HL-60 (cell line): ENCODE data around the gene CCDC187.

ENCODE experiments used
- POLR2AphosphoS5 ChIP-seq: IDR thresholded peaks from 2 replicates; pipeline ENCODE4 v1.6.1; 2012; ENCODE audit warnings: low read depth
- TF ChIP-seq, protein P1 (sequence below): IDR thresholded peaks from one replicate; pipeline ENCODE4 v1.5.1; 2011; ENCODE audit warnings: low read length, control low read depth, inconsistent platforms; ENCODE audit not compliant: insufficient read depth

DNA sequence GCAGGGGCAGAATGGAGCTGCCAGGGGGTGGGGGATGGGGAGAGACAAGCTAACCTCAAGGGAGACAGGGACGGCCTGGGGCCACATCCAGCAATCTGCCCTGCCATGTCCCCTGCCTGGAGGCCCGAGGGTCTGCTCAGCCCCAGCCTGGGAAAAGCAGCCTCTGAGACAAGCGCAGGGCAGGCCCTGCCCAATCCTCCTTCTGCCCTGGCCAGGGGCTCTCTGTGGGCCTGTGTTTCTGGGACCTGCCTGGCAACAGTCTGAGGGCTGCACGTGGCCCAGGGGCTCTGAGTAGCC lies 44.4 kb downstream of the CCDC187 start:
- TF ChIP-seq, protein P1, sequence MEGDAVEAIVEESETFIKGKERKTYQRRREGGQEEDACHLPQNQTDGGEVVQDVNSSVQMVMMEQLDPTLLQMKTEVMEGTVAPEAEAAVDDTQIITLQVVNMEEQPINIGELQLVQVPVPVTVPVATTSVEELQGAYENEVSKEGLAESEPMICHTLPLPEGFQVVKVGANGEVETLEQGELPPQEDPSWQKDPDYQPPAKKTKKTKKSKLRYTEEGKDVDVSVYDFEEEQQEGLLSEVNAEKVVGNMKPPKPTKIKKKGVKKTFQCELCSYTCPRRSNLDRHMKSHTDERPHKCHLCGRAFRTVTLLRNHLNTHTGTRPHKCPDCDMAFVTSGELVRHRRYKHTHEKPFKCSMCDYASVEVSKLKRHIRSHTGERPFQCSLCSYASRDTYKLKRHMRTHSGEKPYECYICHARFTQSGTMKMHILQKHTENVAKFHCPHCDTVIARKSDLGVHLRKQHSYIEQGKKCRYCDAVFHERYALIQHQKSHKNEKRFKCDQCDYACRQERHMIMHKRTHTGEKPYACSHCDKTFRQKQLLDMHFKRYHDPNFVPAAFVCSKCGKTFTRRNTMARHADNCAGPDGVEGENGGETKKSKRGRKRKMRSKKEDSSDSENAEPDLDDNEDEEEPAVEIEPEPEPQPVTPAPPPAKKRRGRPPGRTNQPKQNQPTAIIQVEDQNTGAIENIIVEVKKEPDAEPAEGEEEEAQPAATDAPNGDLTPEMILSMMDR, result no peak
- TF ChIP-seq POLR2AphosphoS5, result no peak
